Measurements from ENCODE around the gene ESRRG.
A peak's percentile ranks its signal among the peaks of the same experiment; 100 is the strongest.

Gene ESRRG

GRCh38 chr1:216607067-216607697 is 116.0 kb downstream of the ESRRG start:
- no peak for DNase-seq (ENCODE audit: low read depth)
- TF ChIP-seq, protein P1, sequence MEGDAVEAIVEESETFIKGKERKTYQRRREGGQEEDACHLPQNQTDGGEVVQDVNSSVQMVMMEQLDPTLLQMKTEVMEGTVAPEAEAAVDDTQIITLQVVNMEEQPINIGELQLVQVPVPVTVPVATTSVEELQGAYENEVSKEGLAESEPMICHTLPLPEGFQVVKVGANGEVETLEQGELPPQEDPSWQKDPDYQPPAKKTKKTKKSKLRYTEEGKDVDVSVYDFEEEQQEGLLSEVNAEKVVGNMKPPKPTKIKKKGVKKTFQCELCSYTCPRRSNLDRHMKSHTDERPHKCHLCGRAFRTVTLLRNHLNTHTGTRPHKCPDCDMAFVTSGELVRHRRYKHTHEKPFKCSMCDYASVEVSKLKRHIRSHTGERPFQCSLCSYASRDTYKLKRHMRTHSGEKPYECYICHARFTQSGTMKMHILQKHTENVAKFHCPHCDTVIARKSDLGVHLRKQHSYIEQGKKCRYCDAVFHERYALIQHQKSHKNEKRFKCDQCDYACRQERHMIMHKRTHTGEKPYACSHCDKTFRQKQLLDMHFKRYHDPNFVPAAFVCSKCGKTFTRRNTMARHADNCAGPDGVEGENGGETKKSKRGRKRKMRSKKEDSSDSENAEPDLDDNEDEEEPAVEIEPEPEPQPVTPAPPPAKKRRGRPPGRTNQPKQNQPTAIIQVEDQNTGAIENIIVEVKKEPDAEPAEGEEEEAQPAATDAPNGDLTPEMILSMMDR (conservative IDR thresholded peaks at IDR 0.05; ENCODE audit: control insufficient read depth, insufficient read depth, low read depth, low read length): no peak
- no peak overlapping the region for H3K4me3 ChIP-seq (ENCODE audit: control insufficient read depth, low read depth, low read length)

DNA sequence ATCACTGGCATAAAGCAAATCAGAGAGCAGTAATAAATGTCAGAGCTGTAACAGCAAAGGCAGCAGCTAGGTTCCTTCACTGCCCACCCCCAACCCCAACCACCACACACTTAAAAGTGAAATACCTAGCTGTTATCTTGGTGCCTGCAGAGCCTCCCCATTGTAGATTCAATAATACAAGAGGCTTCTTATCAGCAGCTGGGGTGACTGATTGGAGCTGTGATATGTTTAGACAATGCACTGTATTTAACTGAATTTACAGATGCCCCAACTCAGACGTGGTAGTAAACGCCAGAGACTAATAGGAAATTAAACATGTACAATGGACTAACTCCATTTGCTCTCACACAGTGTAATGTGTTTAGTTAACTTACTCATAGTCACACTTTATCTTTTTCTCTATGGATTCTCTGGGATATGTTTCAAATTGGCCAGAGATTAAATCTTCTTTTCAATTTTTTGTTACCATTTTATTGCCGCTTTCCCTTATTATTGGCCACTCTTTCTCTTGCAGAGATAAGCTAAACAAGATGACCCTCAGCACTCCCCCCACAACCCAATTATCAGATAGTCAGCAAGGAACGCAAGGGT is 117.1 kb downstream of the ESRRG start:
- TF ChIP-seq, protein P1 (conservative IDR thresholded peaks at IDR 0.05; ENCODE audit: control insufficient read depth, insufficient read depth, low read depth, low read length): no peak
- no peak overlapping the region for H3K4me3 ChIP-seq (ENCODE audit: control insufficient read depth, low read depth, low read length)
- DNase-seq (ENCODE audit: low read depth): no peak

DNA sequence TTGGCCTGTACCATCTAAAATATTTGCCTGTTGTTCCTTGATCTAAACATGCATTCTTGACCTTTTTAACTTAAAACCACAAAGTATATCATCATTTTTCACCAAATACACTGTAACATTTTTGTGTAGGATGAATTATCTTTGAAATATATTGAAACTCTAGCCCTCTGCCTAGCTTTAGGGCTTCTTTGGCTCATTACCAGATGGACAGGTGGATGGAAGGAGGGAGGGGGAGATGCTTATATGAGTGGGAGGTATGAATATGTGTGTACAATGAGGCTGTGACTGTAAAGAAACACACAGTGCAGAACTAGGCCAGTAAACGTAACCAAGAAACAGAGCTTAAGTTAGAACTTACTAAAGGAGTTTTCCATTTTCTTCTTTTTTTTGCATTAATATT is 118.5 kb downstream of the ESRRG start:
- H3K4me3 ChIP-seq (ENCODE audit: control insufficient read depth, low read depth, low read length): no peak overlapping the region
- DNase-seq (ENCODE audit: low read depth): no peak
- TF ChIP-seq, protein P1 (conservative IDR thresholded peaks at IDR 0.05; ENCODE audit: control insufficient read depth, insufficient read depth, low read depth, low read length): no peak

GRCh38 chr1:216600730-216601609 is 122.3 kb downstream of the ESRRG start:
- DNase-seq (ENCODE audit: low read depth): peak; percentile 72
- H3K4me3 ChIP-seq (ENCODE audit: control insufficient read depth, low read depth, low read length): peak overlapping the region; percentile 65
- TF ChIP-seq, protein P1 (conservative IDR thresholded peaks at IDR 0.05; ENCODE audit: control insufficient read depth, insufficient read depth, low read depth, low read length): peak; percentile 40

DNA sequence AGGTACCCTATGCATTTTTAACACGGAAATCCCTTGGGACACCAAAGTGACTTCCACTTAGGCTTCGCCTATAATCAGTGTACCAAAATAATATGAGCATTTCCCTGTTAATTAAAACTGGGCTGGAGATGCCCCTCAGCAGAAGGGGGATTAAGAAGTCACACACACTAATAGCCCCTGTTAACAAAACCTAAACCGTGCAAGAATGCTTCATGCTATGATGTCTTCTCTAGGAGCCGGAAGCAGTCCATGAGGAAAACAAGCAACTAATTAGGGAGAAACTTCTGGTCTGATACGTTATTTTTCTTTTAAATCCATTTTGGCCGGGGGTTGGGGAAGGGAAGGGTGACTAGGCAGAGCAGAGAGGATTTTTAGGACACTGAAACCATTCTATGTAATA is 123.4 kb downstream of the ESRRG start:
- TF ChIP-seq, protein P1 (conservative IDR thresholded peaks at IDR 0.05; ENCODE audit: control insufficient read depth, insufficient read depth, low read depth, low read length): no peak
- no peak overlapping the region for H3K4me3 ChIP-seq (ENCODE audit: control insufficient read depth, low read depth, low read length)
- no peak for DNase-seq (ENCODE audit: low read depth)

GRCh38 chr1:216598448-216598847 is 124.8 kb downstream of the ESRRG start:
- TF ChIP-seq, protein P1 (conservative IDR thresholded peaks at IDR 0.05; ENCODE audit: control insufficient read depth, insufficient read depth, low read depth, low read length): no peak

More at GRCh38 chr1:216598448-216598847, 124.8 kb downstream of the ESRRG start:
- H3K4me3 ChIP-seq (ENCODE audit: control insufficient read depth, low read depth, low read length): no peak overlapping the region
- DNase-seq (ENCODE audit: low read depth): no peak
